Left ventricle myocardium inferior (tissue), 1 donor: ENCODE data around the gene SPAG6. TPM values are rescaled to one million over a fixed set of nuclear protein-coding genes. Genes with fewer than 3 reads are reported as not detected.
"Not testable (repeated sequence)": the region's sequence is repeated elsewhere in the genome, so short reads cannot be mapped to it uniquely, and the experiment has no call there.

Source experiments
- DNase-seq: peaks from one replicate; pipeline ENCODE4 v3.0.0-alpha.2; 2020
- H3K27ac ChIP-seq: fragments of 200-600 bp; replicated peaks from 2 replicates; pipeline ENCODE4 v1.8.0; 2021
- H3K27me3 ChIP-seq: fragments of 200-600 bp; 2 replicates; pipeline ENCODE4 v1.8.0; 2021; ENCODE audit warnings: low read depth
- H3K36me3 ChIP-seq: fragments of 200-600 bp; 2 replicates; pipeline ENCODE4 v1.8.0; 2021
- H3K4me1 ChIP-seq: fragments of 200-600 bp; 2 replicates; pipeline ENCODE4 v1.8.0; 2021
- H3K4me3 ChIP-seq: fragments of 200-600 bp; 2 replicates; pipeline ENCODE4 v1.8.0; 2021; ENCODE audit warnings: mild to moderate bottlenecking, moderate library complexity
- H3K9me3 ChIP-seq: fragments of 200-600 bp; replicated peaks from 2 replicates; pipeline ENCODE4 v1.8.0; 2021
- intact Hi-C: fragments of 100-400 bp; cut with micrococcal nuclease; formaldehyde crosslinking; loops from one replicate; pipeline ENCODE4 v1.11.0; 2022
- total RNA-seq: library from RNA; stranded (reverse); fragmentation: NEBNext Ultra II Directional; extraction: Animal tissue kit (Norgen Biotek cat#: 25700); gene quantifications from one replicate; pipeline ENCODE4 v1.2.1, GENCODE V29; 2021
- TF ChIP-seq, protein P1 (sequence below): fragments of 200-600 bp; IDR thresholded peaks from 2 replicates; pipeline ENCODE4 v1.8.0; 2021; ENCODE audit warnings: antibody characterized with exemption, mild to moderate bottlenecking, borderline replicate concordance
- donor health status: DM: no; HTN: yes; CAD: no; lungs with severe emphysema.

The SPAG6 gene
- total RNA-seq, 1 donor from 2014 or later = not detected

DNA sequence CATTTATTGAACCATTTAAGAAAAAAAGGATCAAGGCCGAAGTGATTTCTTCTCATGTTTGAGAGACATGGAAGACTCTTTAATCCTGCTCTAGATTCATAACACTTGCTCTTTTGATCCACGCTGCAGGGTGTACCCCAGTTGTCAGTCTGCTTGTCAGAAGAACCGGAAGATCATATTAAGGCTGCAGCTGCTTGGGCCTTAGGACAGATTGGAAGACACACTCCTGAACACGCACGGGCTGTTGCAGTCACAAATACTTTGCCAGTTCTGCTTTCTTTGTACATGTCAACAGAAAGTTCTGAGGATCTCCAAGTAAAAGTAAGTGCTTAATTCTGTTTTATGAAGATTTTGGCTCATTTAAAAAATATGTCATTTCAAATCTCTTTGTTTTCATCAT is 46.3 kb downstream of the SPAG6 start:
- H3K27ac ChIP-seq = no peak overlapping the region
- no peak overlapping the region for H3K4me3 ChIP-seq
- DNase-seq = no peak
- intact Hi-C loops = no loop called here
- no peaks in the 10 kb centered on the region for H3K9me3 ChIP-seq
- H3K36me3 ChIP-seq = no peaks in the 10 kb centered on the region
- peaks cover 4% of the 10 kb centered on the region for H3K27me3 ChIP-seq
- TF ChIP-seq, protein P1, sequence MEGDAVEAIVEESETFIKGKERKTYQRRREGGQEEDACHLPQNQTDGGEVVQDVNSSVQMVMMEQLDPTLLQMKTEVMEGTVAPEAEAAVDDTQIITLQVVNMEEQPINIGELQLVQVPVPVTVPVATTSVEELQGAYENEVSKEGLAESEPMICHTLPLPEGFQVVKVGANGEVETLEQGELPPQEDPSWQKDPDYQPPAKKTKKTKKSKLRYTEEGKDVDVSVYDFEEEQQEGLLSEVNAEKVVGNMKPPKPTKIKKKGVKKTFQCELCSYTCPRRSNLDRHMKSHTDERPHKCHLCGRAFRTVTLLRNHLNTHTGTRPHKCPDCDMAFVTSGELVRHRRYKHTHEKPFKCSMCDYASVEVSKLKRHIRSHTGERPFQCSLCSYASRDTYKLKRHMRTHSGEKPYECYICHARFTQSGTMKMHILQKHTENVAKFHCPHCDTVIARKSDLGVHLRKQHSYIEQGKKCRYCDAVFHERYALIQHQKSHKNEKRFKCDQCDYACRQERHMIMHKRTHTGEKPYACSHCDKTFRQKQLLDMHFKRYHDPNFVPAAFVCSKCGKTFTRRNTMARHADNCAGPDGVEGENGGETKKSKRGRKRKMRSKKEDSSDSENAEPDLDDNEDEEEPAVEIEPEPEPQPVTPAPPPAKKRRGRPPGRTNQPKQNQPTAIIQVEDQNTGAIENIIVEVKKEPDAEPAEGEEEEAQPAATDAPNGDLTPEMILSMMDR = no peak
- no peaks in the 10 kb centered on the region for H3K4me1 ChIP-seq

DNA sequence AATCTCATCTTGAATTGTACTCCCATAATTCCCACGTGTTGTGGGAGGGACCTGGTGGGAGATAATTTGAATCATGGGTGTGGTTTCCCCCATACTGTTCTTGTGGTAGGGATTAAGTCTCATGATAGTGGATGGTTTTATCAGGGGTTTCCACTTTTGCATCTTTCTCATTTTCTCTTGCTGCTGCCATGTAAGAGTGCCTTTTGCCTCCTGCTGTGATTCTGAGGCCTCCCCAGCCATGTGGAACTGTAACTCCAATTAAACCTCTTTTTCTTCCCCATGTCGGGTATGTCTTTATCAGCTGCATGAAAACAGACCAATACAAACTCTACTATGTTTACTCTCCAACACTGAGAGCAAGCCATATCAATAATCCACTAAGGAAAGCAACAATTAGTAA is 50.9 kb downstream of the SPAG6 start:
- H3K9me3 ChIP-seq, H3K4me3 ChIP-seq, H3K4me1 ChIP-seq, H3K27ac ChIP-seq, DNase-seq, intact Hi-C loops, H3K27me3 ChIP-seq, H3K36me3 ChIP-seq: not testable (repeated sequence)

DNA sequence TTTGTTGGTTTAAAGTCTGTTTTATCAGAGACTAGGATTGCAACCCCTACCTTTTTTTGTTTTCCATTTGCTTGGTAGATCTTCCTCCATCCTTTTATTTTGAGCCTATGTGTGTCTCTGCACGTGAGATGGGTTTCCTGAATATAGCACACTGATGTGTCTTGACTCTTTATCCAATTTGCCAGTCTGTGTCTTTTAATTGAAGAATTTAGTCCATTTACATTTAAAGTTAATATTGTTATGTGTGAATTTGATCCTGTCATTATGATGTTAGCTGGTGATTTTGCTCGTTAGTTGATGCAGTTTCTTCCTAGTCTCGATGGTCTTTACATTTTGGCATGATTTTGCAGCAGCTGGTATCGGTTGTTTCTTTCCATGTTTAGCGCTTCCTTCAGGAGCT is 61.6 kb downstream of the SPAG6 start:
- H3K27me3 ChIP-seq = peaks cover 12% of the 10 kb centered on the region
- DNase-seq, H3K4me1 ChIP-seq, H3K36me3 ChIP-seq, H3K27ac ChIP-seq, H3K9me3 ChIP-seq, intact Hi-C loops, H3K4me3 ChIP-seq: not testable (repeated sequence)

DNA sequence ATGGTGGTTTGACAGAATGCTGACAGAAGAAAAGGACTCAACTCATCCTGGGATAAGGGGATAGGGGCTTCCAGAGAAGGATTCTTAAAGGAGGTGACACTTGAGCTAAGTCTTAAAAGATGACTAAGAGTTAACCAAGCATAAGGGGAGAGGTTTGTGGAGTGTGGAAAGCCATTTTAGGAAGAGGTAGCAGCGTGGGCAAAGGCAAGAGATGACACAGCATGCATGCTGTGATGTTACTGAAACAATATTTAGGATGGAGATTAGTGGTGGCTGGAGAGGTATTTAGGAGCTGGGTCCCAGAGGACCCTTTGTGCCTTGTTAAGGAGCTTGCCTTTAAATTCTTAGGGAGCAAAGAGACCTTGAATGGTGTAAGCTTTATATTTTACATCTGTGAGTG is 65.1 kb downstream of the SPAG6 start:
- TF ChIP-seq, protein P1 = no peak
- intact Hi-C loops = no loop called here
- peaks cover 12% of the 10 kb centered on the region for H3K27me3 ChIP-seq

DNA sequence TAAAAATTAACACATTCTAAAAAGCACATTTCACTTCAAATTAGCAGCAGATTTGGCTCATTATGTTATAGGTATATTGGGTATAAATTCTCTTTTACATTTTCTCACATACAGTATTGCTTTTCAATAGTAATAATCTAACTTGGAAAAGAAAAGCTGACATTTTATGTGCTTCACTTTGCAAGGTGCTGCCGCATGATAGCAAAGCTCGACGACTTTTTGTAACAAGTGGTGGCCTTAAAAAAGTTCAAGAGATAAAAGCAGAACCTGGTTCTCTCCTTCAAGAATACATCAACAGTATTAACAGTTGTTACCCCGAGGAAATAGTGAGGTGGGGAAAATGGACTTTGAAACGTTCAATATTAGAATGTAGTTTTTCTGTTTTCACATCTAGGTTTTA is 65.5 kb downstream of the SPAG6 start:
- no peak for DNase-seq
- Histone ChIP-seq H3K4me3 (no peak overlapping the region), H3K4me1 (no peaks in the 10 kb centered on the region), H3K27ac (no peak overlapping the region), H3K27me3 (peaks cover 12% of the 10 kb centered on the region), H3K36me3 (no peaks in the 10 kb centered on the region), H3K9me3 (no peaks in the 10 kb centered on the region)
- intact Hi-C loops = no loop called here
- TF ChIP-seq, protein P1 = no peak

More for the DNA sequence above, 65.1 kb downstream of the SPAG6 start:
- H3K9me3 ChIP-seq = no peaks in the 10 kb centered on the region
- no peak overlapping the region for H3K4me3 ChIP-seq
- no peaks in the 10 kb centered on the region for H3K4me1 ChIP-seq
- H3K36me3 ChIP-seq = no peaks in the 10 kb centered on the region
- no peak for DNase-seq
- no peak overlapping the region for H3K27ac ChIP-seq

DNA sequence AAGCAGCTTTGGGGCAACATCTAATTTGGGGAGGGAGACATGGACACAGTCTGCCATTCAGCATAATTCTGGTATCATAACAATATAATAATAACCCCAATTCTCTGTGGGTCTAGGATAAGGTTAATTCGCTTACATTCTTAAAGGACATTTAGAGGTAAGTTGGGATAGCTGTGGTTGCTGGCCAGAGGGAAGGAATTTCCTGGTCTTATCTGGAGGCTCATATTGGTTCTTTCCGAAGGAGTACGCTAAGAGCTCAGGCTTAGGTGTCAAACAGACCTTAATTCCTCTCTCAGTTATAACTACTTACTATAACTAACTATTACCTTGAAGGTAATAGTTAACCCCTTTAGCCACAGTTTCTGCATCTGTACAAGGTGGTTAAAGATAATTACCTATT is 68.8 kb downstream of the SPAG6 start:
- H3K9me3 ChIP-seq = no peaks in the 10 kb centered on the region
- no peak for DNase-seq
- no peaks in the 10 kb centered on the region for H3K4me1 ChIP-seq
- intact Hi-C loops = no loop called here
- TF ChIP-seq, protein P1 = no peak
- peaks cover 12% of the 10 kb centered on the region for H3K27me3 ChIP-seq
- H3K4me3 ChIP-seq = no peak overlapping the region
- no peaks in the 10 kb centered on the region for H3K36me3 ChIP-seq
- H3K27ac ChIP-seq = no peak overlapping the region

DNA sequence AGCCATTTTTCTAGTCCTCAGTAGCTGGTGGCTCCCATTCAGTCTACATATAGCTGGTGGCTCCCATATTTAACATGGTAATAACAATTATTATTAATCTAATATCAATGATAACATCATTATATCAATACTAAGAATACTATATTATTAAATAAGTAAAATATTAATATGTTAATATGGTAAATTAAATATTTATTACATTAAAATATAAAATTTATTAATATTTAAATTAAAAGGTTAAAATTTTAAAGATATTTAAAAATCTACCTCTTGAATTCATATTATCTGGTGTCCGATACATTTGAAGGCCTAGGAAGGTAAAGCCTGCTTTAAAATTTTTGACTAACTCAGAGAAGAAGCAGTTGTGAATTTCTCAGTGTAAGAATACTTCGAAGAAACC is 69.8 kb downstream of the SPAG6 start:
- H3K4me1 ChIP-seq = no peaks in the 10 kb centered on the region
- intact Hi-C loops = no loop called here
- H3K4me3 ChIP-seq = no peak overlapping the region
- no peak overlapping the region for H3K27ac ChIP-seq
- H3K27me3 ChIP-seq = peaks cover 6% of the 10 kb centered on the region
- TF ChIP-seq, protein P1 = no peak
- no peaks in the 10 kb centered on the region for H3K36me3 ChIP-seq
- no peaks in the 10 kb centered on the region for H3K9me3 ChIP-seq
- no peak for DNase-seq
